ENCODE results near the gene NEUROD1.

The NEUROD1 gene

DNA sequence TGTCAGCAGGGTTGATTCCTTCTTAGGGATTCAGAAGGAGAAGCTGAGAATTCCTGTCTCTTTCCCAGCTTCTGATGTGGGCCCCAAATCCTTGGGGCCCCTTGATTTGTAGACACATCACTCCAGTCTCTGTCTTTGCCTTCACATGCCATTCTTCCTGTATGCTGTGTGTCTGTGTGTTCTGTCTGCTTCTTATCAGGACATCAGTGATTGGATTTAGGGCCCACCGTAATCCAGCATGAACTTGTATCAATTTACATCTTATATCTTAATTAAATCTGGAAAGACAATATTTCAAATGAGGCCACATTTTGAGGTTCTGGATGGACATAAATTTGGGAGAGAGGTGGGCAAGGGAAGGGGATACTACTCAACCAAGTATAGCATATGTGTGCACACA is 9.7 kb downstream of the NEUROD1 start:
- ChIA-PET CTCF (interaction anchor here (0.6 to 1.0 kb wide), 2 partner anchors 13 to 515 kb away, joined by 4 to 5 read pairs; partner anchors contain the start of gene CERKL), POLR2A (no interaction called here)
- Histone ChIP-seq H3K4me3 (ENCODE audit: low read depth, low read length) (no peak overlapping the region), H3K27ac (ENCODE audit: extremely low read depth, low read depth, low read length) (no peak overlapping the region), H3K9me3 (ENCODE audit: control insufficient read depth, insufficient read depth, low read depth, low read length) (no peaks in the 10 kb centered on the region), H3K36me3 (ENCODE audit: control insufficient read depth in 2 of 2, insufficient read depth in 1 of 2, low read length in 2 of 2) (no peaks in the 10 kb centered on the region), H3K4me1 (ENCODE audit: control insufficient read depth, insufficient read depth, low read length) (no peaks in the 10 kb centered on the region; the same call in 1 of the 2 replicates)
- TF ChIP-seq, protein P1, sequence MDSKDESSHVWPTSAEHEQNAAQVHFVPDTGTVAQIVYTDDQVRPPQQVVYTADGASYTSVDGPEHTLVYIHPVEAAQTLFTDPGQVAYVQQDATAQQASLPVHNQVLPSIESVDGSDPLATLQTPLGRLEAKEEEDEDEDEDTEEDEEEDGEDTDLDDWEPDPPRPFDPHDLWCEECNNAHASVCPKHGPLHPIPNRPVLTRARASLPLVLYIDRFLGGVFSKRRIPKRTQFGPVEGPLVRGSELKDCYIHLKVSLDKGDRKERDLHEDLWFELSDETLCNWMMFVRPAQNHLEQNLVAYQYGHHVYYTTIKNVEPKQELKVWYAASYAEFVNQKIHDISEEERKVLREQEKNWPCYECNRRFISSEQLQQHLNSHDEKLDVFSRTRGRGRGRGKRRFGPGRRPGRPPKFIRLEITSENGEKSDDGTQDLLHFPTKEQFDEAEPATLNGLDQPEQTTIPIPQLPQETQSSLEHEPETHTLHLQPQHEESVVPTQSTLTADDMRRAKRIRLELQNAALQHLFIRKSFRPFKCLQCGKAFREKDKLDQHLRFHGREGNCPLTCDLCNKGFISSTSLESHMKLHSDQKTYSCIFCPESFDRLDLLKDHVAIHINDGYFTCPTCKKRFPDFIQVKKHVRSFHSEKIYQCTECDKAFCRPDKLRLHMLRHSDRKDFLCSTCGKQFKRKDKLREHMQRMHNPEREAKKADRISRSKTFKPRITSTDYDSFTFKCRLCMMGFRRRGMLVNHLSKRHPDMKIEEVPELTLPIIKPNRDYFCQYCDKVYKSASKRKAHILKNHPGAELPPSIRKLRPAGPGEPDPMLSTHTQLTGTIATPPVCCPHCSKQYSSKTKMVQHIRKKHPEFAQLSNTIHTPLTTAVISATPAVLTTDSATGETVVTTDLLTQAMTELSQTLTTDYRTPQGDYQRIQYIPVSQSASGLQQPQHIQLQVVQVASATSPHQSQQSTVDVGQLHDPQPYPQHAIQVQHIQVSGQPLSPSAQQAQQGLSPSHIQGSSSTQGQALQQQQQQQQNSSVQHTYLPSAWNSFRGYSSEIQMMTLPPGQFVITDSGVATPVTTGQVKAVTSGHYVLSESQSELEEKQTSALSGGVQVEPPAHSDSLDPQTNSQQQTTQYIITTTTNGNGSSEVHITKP (tag by site-specific recombination; IDR thresholded peaks at IDR 0.05): no peak
- TF ChIP-seq SCRT1 (tag by site-specific recombination; IDR thresholded peaks at IDR 0.05; ENCODE audit: borderline replicate concordance) (no peak), ZNF660 (tag by site-specific recombination; IDR thresholded peaks at IDR 0.05) (no peak)

DNA sequence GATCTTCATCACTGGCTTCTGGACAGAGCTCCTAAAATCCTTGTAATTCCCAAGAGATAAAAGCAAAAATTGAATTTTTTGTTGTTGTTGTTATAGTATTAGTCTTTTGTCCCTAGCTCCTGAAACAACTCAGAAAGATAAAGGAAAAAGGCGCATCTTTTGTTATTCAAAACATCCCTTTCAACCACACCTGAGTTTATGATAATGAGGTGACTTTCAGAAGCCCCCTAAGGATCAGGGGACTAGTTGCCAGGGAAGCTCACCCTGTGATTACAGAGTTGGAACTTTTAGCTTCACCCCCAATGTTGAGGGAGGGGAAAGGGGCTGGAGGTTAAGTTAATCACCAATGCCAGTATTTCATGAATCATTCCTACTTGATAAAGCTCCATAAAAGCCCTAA is 13.1 kb downstream of the NEUROD1 start:
- Histone ChIP-seq H3K36me3 (ENCODE audit: control insufficient read depth in 2 of 2, insufficient read depth in 1 of 2, low read length in 2 of 2) (no peaks in the 10 kb centered on the region), H3K4me3 (ENCODE audit: low read depth, low read length) (no peak overlapping the region), H3K9me3 (ENCODE audit: control insufficient read depth, insufficient read depth, low read depth, low read length) (no peaks in the 10 kb centered on the region), H3K27ac (ENCODE audit: extremely low read depth, low read depth, low read length) (no peak overlapping the region), H3K4me1 (ENCODE audit: control insufficient read depth, insufficient read depth, low read length) (no peaks in the 10 kb centered on the region)
- CTCF ChIA-PET: no interaction called here
- POLR2A ChIA-PET: no interaction called here
- no peak for TF ChIP-seq ZNF837 (tag by site-specific recombination; IDR thresholded peaks at IDR 0.05)
- TF ChIP-seq, protein P2, sequence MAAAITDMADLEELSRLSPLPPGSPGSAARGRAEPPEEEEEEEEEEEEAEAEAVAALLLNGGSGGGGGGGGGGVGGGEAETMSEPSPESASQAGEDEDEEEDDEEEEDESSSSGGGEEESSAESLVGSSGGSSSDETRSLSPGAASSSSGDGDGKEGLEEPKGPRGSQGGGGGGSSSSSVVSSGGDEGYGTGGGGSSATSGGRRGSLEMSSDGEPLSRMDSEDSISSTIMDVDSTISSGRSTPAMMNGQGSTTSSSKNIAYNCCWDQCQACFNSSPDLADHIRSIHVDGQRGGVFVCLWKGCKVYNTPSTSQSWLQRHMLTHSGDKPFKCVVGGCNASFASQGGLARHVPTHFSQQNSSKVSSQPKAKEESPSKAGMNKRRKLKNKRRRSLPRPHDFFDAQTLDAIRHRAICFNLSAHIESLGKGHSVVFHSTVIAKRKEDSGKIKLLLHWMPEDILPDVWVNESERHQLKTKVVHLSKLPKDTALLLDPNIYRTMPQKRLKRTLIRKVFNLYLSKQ (tag by site-specific recombination; IDR thresholded peaks at IDR 0.05; ENCODE audit: borderline replicate concordance): no peak
- TF ChIP-seq ZNF2 (tag by site-specific recombination; IDR thresholded peaks at IDR 0.05): no peak
- TF ChIP-seq KLF8 (tag by site-specific recombination; IDR thresholded peaks at IDR 0.05): no peak
- no peak for TF ChIP-seq ZNF175 (tag by site-specific recombination; IDR thresholded peaks at IDR 0.05)
- TF ChIP-seq ZNF248 (tag by site-specific recombination; IDR thresholded peaks at IDR 0.05): no peak
- TF ChIP-seq TRIM28 (IDR thresholded peaks at IDR 0.05; ENCODE audit: borderline replicate concordance, low read length): no peak
- no peak for TF ChIP-seq ZXDB (tag by site-specific recombination; IDR thresholded peaks at IDR 0.05)
- TF ChIP-seq ZNF366 (tag by site-specific recombination; conservative IDR thresholded peaks at IDR 0.05): no peak
- TF ChIP-seq, protein P3, sequence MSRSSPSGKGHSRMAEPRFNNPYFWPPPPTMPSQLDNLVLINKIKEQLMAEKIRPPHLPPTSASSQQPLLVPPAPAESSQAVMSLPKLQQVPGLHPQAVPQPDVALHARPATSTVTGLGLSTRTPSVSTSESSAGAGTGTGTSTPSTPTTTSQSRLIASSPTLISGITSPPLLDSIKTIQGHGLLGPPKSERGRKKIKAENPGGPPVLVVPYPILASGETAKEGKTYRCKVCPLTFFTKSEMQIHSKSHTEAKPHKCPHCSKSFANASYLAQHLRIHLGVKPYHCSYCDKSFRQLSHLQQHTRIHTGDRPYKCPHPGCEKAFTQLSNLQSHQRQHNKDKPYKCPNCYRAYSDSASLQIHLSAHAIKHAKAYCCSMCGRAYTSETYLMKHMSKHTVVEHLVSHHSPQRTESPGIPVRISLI (tag by site-specific recombination; IDR thresholded peaks at IDR 0.05): no peak
- TF ChIP-seq, protein P4, sequence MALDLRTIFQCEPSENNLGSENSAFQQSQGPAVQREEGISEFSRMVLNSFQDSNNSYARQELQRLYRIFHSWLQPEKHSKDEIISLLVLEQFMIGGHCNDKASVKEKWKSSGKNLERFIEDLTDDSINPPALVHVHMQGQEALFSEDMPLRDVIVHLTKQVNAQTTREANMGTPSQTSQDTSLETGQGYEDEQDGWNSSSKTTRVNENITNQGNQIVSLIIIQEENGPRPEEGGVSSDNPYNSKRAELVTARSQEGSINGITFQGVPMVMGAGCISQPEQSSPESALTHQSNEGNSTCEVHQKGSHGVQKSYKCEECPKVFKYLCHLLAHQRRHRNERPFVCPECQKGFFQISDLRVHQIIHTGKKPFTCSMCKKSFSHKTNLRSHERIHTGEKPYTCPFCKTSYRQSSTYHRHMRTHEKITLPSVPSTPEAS (tag by site-specific recombination; IDR thresholded peaks at IDR 0.05): no peak
- no peak for TF ChIP-seq ZNF341 (tag by site-specific recombination; IDR thresholded peaks at IDR 0.05; ENCODE audit: low read depth)
- no peak for TF ChIP-seq ZNF174 (tag by site-specific recombination; IDR thresholded peaks at IDR 0.05)
- TF ChIP-seq, protein P5, sequence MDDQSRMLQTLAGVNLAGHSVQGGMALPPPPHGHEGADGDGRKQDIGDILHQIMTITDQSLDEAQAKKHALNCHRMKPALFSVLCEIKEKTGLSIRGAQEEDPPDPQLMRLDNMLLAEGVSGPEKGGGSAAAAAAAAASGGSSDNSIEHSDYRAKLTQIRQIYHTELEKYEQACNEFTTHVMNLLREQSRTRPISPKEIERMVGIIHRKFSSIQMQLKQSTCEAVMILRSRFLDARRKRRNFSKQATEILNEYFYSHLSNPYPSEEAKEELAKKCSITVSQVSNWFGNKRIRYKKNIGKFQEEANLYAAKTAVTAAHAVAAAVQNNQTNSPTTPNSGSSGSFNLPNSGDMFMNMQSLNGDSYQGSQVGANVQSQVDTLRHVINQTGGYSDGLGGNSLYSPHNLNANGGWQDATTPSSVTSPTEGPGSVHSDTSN (CRISPR knock-in tag; IDR thresholded peaks at IDR 0.05): no peak
